ENCODE results near the gene FAM90A1.
"Not testable (repeated sequence)": the region's sequence is repeated elsewhere in the genome, so short reads cannot be mapped to it uniquely, and the experiment has no call there.

The FAM90A1 gene

GRCh38 chr12:8226992-8227731, at the start of gene FAM90A1:
Gene FAM90A1 (minus strand): TSS chr12:8227618. CDS start chr12:8224832, 2,786 bp downstream.
- peak; percentile 24 for DNase-seq

GRCh38 chr12:8276397-8276796, 49.0 kb upstream of the FAM90A1 start:
- DNase-seq, result not testable (repeated sequence)

GRCh38 chr12:8266706-8267105, 39.3 kb upstream of the FAM90A1 start:
- not testable (repeated sequence) for DNase-seq

GRCh38 chr12:8264236-8264635, 36.8 kb upstream of the FAM90A1 start:
- DNase-seq, result not testable (repeated sequence)

GRCh38 chr12:8261111-8261554, 33.7 kb upstream of the FAM90A1 start:
- not testable (repeated sequence) for DNase-seq

- not testable (repeated sequence) for DNase-seq
Observed at GRCh38 chr12:8256356-8256755, 28.9 kb upstream of the FAM90A1 start.

GRCh38 chr12:8254705-8255104, 27.3 kb upstream of the FAM90A1 start:
- not testable (repeated sequence) for DNase-seq

GRCh38 chr12:8252056-8252818, 24.8 kb upstream of the FAM90A1 start:
- DNase-seq, result not testable (repeated sequence)

- not testable (repeated sequence) for DNase-seq
Observed at GRCh38 chr12:8251616-8252015, 24.2 kb upstream of the FAM90A1 start.

GRCh38 chr12:8246941-8247535, 19.6 kb upstream of the FAM90A1 start:
- DNase-seq, result not testable (repeated sequence)

- DNase-seq, result peak; percentile 71
Observed at GRCh38 chr12:8243682-8244161, 16.3 kb upstream of the FAM90A1 start.

- peak; percentile 99 for DNase-seq
Observed at GRCh38 chr12:8242880-8243681, 15.7 kb upstream of the FAM90A1 start.

- DNase-seq, result not testable (repeated sequence)
Observed at GRCh38 chr12:8242622-8242879, 15.1 kb upstream of the FAM90A1 start.

- peak; percentile 17 for DNase-seq
Observed at GRCh38 chr12:8241917-8242621, 14.7 kb upstream of the FAM90A1 start.

- DNase-seq, result not testable (repeated sequence)
Observed at GRCh38 chr12:8240340-8241114, 13.1 kb upstream of the FAM90A1 start.

GRCh38 chr12:8237031-8237430, 9.6 kb upstream of the FAM90A1 start:
- not testable (repeated sequence) for DNase-seq

- DNase-seq, result not testable (repeated sequence)
Observed at GRCh38 chr12:8235316-8236157, 8.1 kb upstream of the FAM90A1 start.

GRCh38 chr12:8234746-8235145, 7.3 kb upstream of the FAM90A1 start:
- DNase-seq, result not testable (repeated sequence)

GRCh38 chr12:8233935-8234495, 6.6 kb upstream of the FAM90A1 start:
- DNase-seq, result not testable (repeated sequence)

Measured in CD4-positive, alpha-beta T cell treated with Interleukin-17A for 4 hours (primary cell).